ENCODE results near the gene KCTD17. TPM values are rescaled to one million over a fixed set of nuclear protein-coding genes. Genes with fewer than 3 reads are reported as not detected.

KCTD17 gene
- total RNA-seq, 1 experiment from 2014 or later = 29.4 TPM

GRCh38 chr22:37072673-37073072 lies 21.1 kb downstream of the KCTD17 start (continued):
- no peak for TF ChIP-seq IRF1 (CRISPR knock-in tag; IDR thresholded peaks at IDR 0.05)

- DNase-seq (ENCODE audit: low spot score) (no peak), ATAC-seq (no peak)
- TF ChIP-seq NR2C2 (CRISPR knock-in tag; IDR thresholded peaks at IDR 0.05) (no peak), CBFB (CRISPR knock-in tag; IDR thresholded peaks at IDR 0.05; ENCODE audit: low read depth) (no peak), ATF6 (CRISPR knock-in tag; IDR thresholded peaks at IDR 0.05) (no peak), FOXJ3 (CRISPR knock-in tag; IDR thresholded peaks at IDR 0.05; ENCODE audit: borderline replicate concordance) (no peak), AFF4 (CRISPR knock-in tag; IDR thresholded peaks at IDR 0.05; ENCODE audit: borderline replicate concordance) (no peak), ZNF512 (CRISPR knock-in tag; IDR thresholded peaks at IDR 0.05; ENCODE audit: borderline replicate concordance) (no peak), ETV6 (CRISPR knock-in tag; IDR thresholded peaks at IDR 0.05) (no peak), SP1 (CRISPR knock-in tag; conservative IDR thresholded peaks at IDR 0.05) (no peak), MAX (CRISPR knock-in tag; IDR thresholded peaks at IDR 0.05) (no peak), CREB1 (CRISPR knock-in tag; IDR thresholded peaks at IDR 0.05) (no peak), E2F4 (CRISPR knock-in tag; IDR thresholded peaks at IDR 0.05; ENCODE audit: borderline replicate concordance, low read depth) (no peak), PRRX2 (CRISPR knock-in tag; IDR thresholded peaks at IDR 0.05) (no peak), HMGA2 (CRISPR knock-in tag; IDR thresholded peaks at IDR 0.05) (no peak), EMX1 (CRISPR knock-in tag; IDR thresholded peaks at IDR 0.05) (no peak)
- H3K27ac Mint-ChIP-seq = no peak overlapping the region
- H3K27me3 Mint-ChIP-seq (ENCODE audit: low read depth) = peaks cover 11% of the 10 kb centered on the region
- POLR2A ChIA-PET = no interaction called here
- no peak overlapping the region for H3K4me3 Mint-ChIP-seq
- H3K36me3 Mint-ChIP-seq = no peaks in the 10 kb centered on the region
- no peaks in the 10 kb centered on the region for H3K9me3 Mint-ChIP-seq
- H3K4me1 Mint-ChIP-seq = peaks cover 5% of the 10 kb centered on the region
- CTCF ChIA-PET = no interaction called here
These were observed 23.0 kb downstream of the KCTD17 start for GRCh38 chr22:37074537-37074936.

- Mint-ChIP-seq H3K4me1 (peaks cover 8% of the 10 kb centered on the region), H3K4me3 (no peak overlapping the region), H3K27ac (no peak overlapping the region), H3K36me3 (no peaks in the 10 kb centered on the region), H3K27me3 (ENCODE audit: low read depth) (peaks cover 14% of the 10 kb centered on the region), H3K9me3 (no peaks in the 10 kb centered on the region)
- ATAC-seq = no peak
- CTCF ChIA-PET = interaction anchor here (2.5 kb wide), 1 partner anchor 30 kb away, joined by 11 read pairs; no protein-coding TSS in a partner anchor
- POLR2A ChIA-PET = no interaction called here
- no peak for DNase-seq (ENCODE audit: low spot score)
- no peak for TF ChIP-seq ZNF232 (CRISPR knock-in tag; IDR thresholded peaks at IDR 0.05)
- no peak for TF ChIP-seq SOX15 (CRISPR knock-in tag; IDR thresholded peaks at IDR 0.05)
- TF ChIP-seq STAT6 (CRISPR knock-in tag; conservative IDR thresholded peaks at IDR 0.05; ENCODE audit: low read depth) = no peak
- TF ChIP-seq JUN (CRISPR knock-in tag; IDR thresholded peaks at IDR 0.05) = no peak
- TF ChIP-seq GTF2I (CRISPR knock-in tag; conservative IDR thresholded peaks at IDR 0.05) = no peak
- TF ChIP-seq MXD4 (CRISPR knock-in tag; IDR thresholded peaks at IDR 0.05; ENCODE audit: borderline replicate concordance) = no peak
- TF ChIP-seq ATF2 (CRISPR knock-in tag; IDR thresholded peaks at IDR 0.05; ENCODE audit: borderline replicate concordance, low read depth) = no peak
These were observed 23.5 kb downstream of the KCTD17 start for GRCh38 chr22:37075046-37075445.

Measured in WTC11 (cell line).